SK-N-SH (cell line): ENCODE measurements around the gene SPSB3. TPM values are rescaled to one million over a fixed set of nuclear protein-coding genes. Genes with fewer than 3 reads are reported as not detected.

Experiments used
- CTCF ChIA-PET: fragments of 300-600, 350-600 bp; formaldehyde crosslinking; extraction: SDS; loops from one replicate; lab custom pipeline; 2021; lab: Yijun Ruan, JAX
- POLR2A ChIA-PET: fragments of 350-600 bp; sonication (Branson Sonifier 250); formaldehyde crosslinking; extraction: SDS; loops from one replicate; lab custom pipeline; 2020; ENCODE audit warnings: antibody characterized with exemption, inconsistent platforms; lab: Yijun Ruan, JAX
- DNase-seq: peaks from one replicate; pipeline ENCODE4 v3.0.0; 2012
- H2AFZ ChIP-seq: fragments of 200-600 bp; sonication (generic); 2 replicates; pipeline ENCODE4 v1.8.1; 2016; ENCODE audit warnings: antibody characterized with exemption, mild to moderate bottlenecking, low read depth
- H3F3A ChIP-seq: fragments of 200-600 bp; sonication (generic); replicated peaks from 2 replicates; pipeline ENCODE3; 2016; ENCODE audit warnings: antibody characterized with exemption, mild to moderate bottlenecking; ENCODE audit not compliant: insufficient read depth
- H3K27ac ChIP-seq, 2 experiments: fragments of 200-500 bp in 1 of 2; fragments of 200-600 bp in 1 of 2; sonication (Bioruptor generic) in 1 of 2; sonication (generic), shearing (Covaris generic) in 1 of 2; 2 replicates each; pipeline versions ENCODE4 v1.5.1 to v1.6.1; 2014 to 2016; ENCODE audit warnings: low read depth in 2 of 2, inconsistent platforms in 1 of 2, low read length in 1 of 2, mild to moderate bottlenecking in 1 of 2, mixed read lengths in 1 of 2
- H3K27me3 ChIP-seq: fragments of 200-600 bp; sonication (generic), shearing (Covaris generic); 2 replicates; pipeline ENCODE4 v1.6.1; 2016; ENCODE audit warnings: mixed run types; ENCODE audit not compliant: insufficient read depth
- H3K36me3 ChIP-seq, 2 experiments: fragments of 200-500 bp in 1 of 2; fragments of 200-600 bp in 1 of 2; sonication (Bioruptor generic) in 1 of 2; sonication (generic) in 1 of 2; replicated peaks in 1 of 2; 2 replicates each; pipeline versions ENCODE3 to v1.5.1; 2014 to 2016; ENCODE audit warnings: low read length in 1 of 2, mild to moderate bottlenecking in 1 of 2; ENCODE audit not compliant: insufficient read depth in 2 of 2, control insufficient read depth in 1 of 2
- H3K4me1 ChIP-seq, 2 experiments: fragments of 200-500 bp in 1 of 2; fragments of 200-600 bp in 1 of 2; sonication (Bioruptor generic) in 1 of 2; sonication (generic), shearing (Covaris generic) in 1 of 2; 2 replicates each; pipeline versions ENCODE4 v1.5.1 to v1.6.1; 2014 to 2016; ENCODE audit warnings: low read depth in 1 of 2, low read length in 1 of 2, mixed run types in 1 of 2; ENCODE audit not compliant: insufficient read depth in 2 of 2, control insufficient read depth in 1 of 2
- H3K4me2 ChIP-seq: fragments of 200-600 bp; sonication (generic), shearing (Covaris generic); 2 replicates; pipeline ENCODE4 v1.6.1; 2017; ENCODE audit warnings: mixed run types
- H3K4me3 ChIP-seq, 2 experiments: fragments of 200-500 bp in 1 of 2; fragments of 200-600 bp in 1 of 2; sonication (Bioruptor generic) in 1 of 2; sonication (generic), shearing (Covaris generic) in 1 of 2; 2 replicates each; pipeline versions ENCODE4 v1.5.1 to v1.8.1; 2014 to 2016; ENCODE audit warnings: low read depth in 2 of 2, inconsistent platforms in 1 of 2, low read length in 1 of 2, mild to moderate bottlenecking in 1 of 2, mixed read lengths in 1 of 2, moderate library complexity in 1 of 2
- H3K79me2 ChIP-seq: fragments of 200-600 bp; sonication (generic); 2 replicates; pipeline ENCODE4 v1.8.1; 2017; ENCODE audit warnings: mild to moderate bottlenecking; ENCODE audit not compliant: insufficient read depth
- H3K9ac ChIP-seq: fragments of 200-600 bp; sonication (generic); 2 replicates; pipeline ENCODE4 v1.6.1; 2017; ENCODE audit warnings: mixed run types
- H3K9me2 ChIP-seq: fragments of 200-600 bp; sonication (generic); 2 replicates; pipeline ENCODE4 v1.6.1; 2017; ENCODE audit warnings: mixed run types
- H3K9me3 ChIP-seq: fragments of 200-600 bp; sonication (generic); 2 replicates; pipeline ENCODE4 v1.6.1; 2017; ENCODE audit warnings: mixed run types, mild to moderate bottlenecking, moderate library complexity
- H4K20me1 ChIP-seq: fragments of 200-600 bp; sonication (generic); 2 replicates; pipeline ENCODE4 v1.6.1; 2017; ENCODE audit warnings: mild to moderate bottlenecking, mixed run types; ENCODE audit not compliant: insufficient read depth
- EP300 ChIP-seq, 2 experiments: IDR thresholded peaks; 2 replicates each; pipeline versions ENCODE4 v1.4.0 to v1.6.1; 2012; ENCODE audit warnings: borderline replicate concordance in 1 of 2, low read depth in 1 of 2, low read length in 1 of 2
- FOSL2 ChIP-seq: IDR thresholded peaks from 2 replicates; pipeline ENCODE4 v1.4.0; 2012; ENCODE audit warnings: low read depth, mild to moderate bottlenecking, moderate library complexity, borderline replicate concordance
- FOXM1 ChIP-seq: IDR thresholded peaks from 2 replicates; pipeline ENCODE4 v1.4.0; 2012; ENCODE audit warnings: low read depth, mild to moderate bottlenecking
- MEF2A ChIP-seq: IDR thresholded peaks from 2 replicates; pipeline ENCODE4 v1.4.0; 2012; ENCODE audit warnings: low read depth, borderline replicate concordance
- NRF1 ChIP-seq: IDR thresholded peaks from 2 replicates; pipeline ENCODE4 v1.6.1; 2012; ENCODE audit warnings: low read depth, mild to moderate bottlenecking, low read length
- POLR2AphosphoS5 ChIP-seq: IDR thresholded peaks from 2 replicates; pipeline ENCODE4 v1.6.1; 2012; ENCODE audit warnings: low read depth, low read length
- RAD21 ChIP-seq: IDR thresholded peaks from 2 replicates; pipeline ENCODE4 v1.6.1; 2012; ENCODE audit warnings: mild to moderate bottlenecking, low read length
- TAF1 ChIP-seq: IDR thresholded peaks from 2 replicates; pipeline ENCODE4 v1.6.1; 2012; ENCODE audit warnings: low read depth, mild to moderate bottlenecking, low read length, moderate library complexity, borderline replicate concordance
- TCF12 ChIP-seq: IDR thresholded peaks from 2 replicates; pipeline ENCODE4 v1.4.0; 2012
- WGBS: methylation state at CpG from one replicate; pipeline ENCODE4 v1.1.6; 2017; ENCODE audit warnings: low lambda C conversion rate; 5-methylcytosine and 5-hydroxymethylcytosine counted together
- polyA plus RNA-seq, 3 experiments: library from polyadenylated mRNA; depleted of rRNA; stranded (reverse); fragments of >200 nt; gene quantifications; 2 replicates each; pipeline ENCODE4 v1.2.3, GENCODE V29; 2012
- TF ChIP-seq, protein P1 (sequence below): fragments of 150-350 bp; IDR thresholded peaks from 2 replicates; pipeline ENCODE4 v1.6.1; 2016; ENCODE audit warnings: mild to moderate bottlenecking, low read depth, low read length
- TF ChIP-seq, protein P2 (sequence below): fragments of 150-350 bp; IDR thresholded peaks from 2 replicates; pipeline ENCODE4 v1.6.1; 2017; ENCODE audit warnings: antibody characterized with exemption, low read length, low read depth, borderline replicate concordance
- TF ChIP-seq, protein P3 (sequence below): fragments of 200-600 bp; sonication (generic); IDR thresholded peaks from 2 replicates; pipeline ENCODE4 v1.6.1; 2017; ENCODE audit warnings: antibody characterized with exemption, mild to moderate bottlenecking, moderate library complexity
- TF ChIP-seq, protein P4 (sequence below): IDR thresholded peaks from 2 replicates; pipeline ENCODE4 v1.4.0; 2012; ENCODE audit warnings: low read depth, borderline replicate concordance

SPSB3 gene
- polyA plus RNA-seq, 1 of the 3 experiments (the other 2 are of a cell fraction) = 40.6 TPM

DNA sequence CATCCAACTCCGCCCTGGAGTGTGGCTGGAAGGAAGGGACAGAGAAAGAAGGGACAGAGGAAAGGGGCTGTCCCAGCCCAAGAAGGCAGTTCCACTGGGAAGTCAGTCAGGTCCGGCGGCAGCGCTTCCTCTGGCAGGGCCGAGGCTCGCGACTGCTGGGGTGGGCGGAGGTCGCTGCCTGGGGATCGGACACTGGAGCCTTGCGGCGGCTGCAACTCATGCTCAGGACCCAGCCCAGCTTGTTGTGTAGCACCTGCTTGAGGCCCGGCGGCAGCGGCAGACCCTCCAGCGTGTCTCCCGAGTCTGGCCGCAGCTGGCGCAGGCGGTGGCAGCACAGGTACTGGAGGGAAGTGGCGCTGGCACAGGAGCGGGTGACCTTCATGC lies 5.4 kb downstream of the SPSB3 start:
- H3K9me3 ChIP-seq = no peaks in the 10 kb centered on the region
- H3K79me2 ChIP-seq = peaks cover 42% of the 10 kb centered on the region
- no peak overlapping the region for H3K27ac ChIP-seq
- 93% methylated on average over 4 of the region's 22 CpGs for WGBS
- no peak overlapping the region for H3K4me3 ChIP-seq
- no peaks in the 10 kb centered on the region for H3K9me2 ChIP-seq
- peaks cover 3 to 37% of the 10 kb centered on the region in 2 experiments for H3K36me3 ChIP-seq
- POLR2A ChIA-PET = interaction anchor here (1.0 kb wide), 1 partner anchor 13 kb away, joined by 3 read pairs; no protein-coding TSS in a partner anchor
- peaks cover 13% of the 10 kb centered on the region; the same call in 1 of the 2 replicates for H4K20me1 ChIP-seq
- TF ChIP-seq TAF1 = no peak
- no peak for TF ChIP-seq EP300 (IDR thresholded peaks at IDR 0.05; ENCODE audit: borderline replicate concordance in 1 of 2, low read depth in 1 of 2, low read length in 1 of 2)
- TF ChIP-seq RAD21 = no peak
- no peak for TF ChIP-seq FOSL2
- TF ChIP-seq, protein P1, sequence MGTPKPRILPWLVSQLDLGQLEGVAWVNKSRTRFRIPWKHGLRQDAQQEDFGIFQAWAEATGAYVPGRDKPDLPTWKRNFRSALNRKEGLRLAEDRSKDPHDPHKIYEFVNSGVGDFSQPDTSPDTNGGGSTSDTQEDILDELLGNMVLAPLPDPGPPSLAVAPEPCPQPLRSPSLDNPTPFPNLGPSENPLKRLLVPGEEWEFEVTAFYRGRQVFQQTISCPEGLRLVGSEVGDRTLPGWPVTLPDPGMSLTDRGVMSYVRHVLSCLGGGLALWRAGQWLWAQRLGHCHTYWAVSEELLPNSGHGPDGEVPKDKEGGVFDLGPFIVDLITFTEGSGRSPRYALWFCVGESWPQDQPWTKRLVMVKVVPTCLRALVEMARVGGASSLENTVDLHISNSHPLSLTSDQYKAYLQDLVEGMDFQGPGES = no peak
- TF ChIP-seq, protein P2, sequence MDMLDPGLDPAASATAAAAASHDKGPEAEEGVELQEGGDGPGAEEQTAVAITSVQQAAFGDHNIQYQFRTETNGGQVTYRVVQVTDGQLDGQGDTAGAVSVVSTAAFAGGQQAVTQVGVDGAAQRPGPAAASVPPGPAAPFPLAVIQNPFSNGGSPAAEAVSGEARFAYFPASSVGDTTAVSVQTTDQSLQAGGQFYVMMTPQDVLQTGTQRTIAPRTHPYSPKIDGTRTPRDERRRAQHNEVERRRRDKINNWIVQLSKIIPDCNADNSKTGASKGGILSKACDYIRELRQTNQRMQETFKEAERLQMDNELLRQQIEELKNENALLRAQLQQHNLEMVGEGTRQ = no peak
- TF ChIP-seq, protein P3, sequence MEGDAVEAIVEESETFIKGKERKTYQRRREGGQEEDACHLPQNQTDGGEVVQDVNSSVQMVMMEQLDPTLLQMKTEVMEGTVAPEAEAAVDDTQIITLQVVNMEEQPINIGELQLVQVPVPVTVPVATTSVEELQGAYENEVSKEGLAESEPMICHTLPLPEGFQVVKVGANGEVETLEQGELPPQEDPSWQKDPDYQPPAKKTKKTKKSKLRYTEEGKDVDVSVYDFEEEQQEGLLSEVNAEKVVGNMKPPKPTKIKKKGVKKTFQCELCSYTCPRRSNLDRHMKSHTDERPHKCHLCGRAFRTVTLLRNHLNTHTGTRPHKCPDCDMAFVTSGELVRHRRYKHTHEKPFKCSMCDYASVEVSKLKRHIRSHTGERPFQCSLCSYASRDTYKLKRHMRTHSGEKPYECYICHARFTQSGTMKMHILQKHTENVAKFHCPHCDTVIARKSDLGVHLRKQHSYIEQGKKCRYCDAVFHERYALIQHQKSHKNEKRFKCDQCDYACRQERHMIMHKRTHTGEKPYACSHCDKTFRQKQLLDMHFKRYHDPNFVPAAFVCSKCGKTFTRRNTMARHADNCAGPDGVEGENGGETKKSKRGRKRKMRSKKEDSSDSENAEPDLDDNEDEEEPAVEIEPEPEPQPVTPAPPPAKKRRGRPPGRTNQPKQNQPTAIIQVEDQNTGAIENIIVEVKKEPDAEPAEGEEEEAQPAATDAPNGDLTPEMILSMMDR = no peak
- TF ChIP-seq TCF12 = no peak
- TF ChIP-seq MEF2A = no peak
- no peak for TF ChIP-seq NRF1
- no peak for TF ChIP-seq POLR2AphosphoS5
- TF ChIP-seq, protein P4, sequence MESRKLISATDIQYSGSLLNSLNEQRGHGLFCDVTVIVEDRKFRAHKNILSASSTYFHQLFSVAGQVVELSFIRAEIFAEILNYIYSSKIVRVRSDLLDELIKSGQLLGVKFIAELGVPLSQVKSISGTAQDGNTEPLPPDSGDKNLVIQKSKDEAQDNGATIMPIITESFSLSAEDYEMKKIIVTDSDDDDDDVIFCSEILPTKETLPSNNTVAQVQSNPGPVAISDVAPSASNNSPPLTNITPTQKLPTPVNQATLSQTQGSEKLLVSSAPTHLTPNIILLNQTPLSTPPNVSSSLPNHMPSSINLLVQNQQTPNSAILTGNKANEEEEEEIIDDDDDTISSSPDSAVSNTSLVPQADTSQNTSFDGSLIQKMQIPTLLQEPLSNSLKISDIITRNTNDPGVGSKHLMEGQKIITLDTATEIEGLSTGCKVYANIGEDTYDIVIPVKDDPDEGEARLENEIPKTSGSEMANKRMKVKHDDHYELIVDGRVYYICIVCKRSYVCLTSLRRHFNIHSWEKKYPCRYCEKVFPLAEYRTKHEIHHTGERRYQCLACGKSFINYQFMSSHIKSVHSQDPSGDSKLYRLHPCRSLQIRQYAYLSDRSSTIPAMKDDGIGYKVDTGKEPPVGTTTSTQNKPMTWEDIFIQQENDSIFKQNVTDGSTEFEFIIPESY = no peak
- TF ChIP-seq FOXM1 = no peak
- TF ChIP-seq, all 33 proteins: peak for 0
- Histone ChIP-seq H3K9ac (no peak overlapping the region), H3K4me1 (peaks cover 0 to 25% of the 10 kb centered on the region in 2 experiments; a peak in 2 of 4 replicates), H3F3A (peaks cover 11% of the 10 kb centered on the region), H2AFZ (no peak overlapping the region), H3K4me2 (no peak overlapping the region), H3K27me3 (no peaks in the 10 kb centered on the region)
- no peak for DNase-seq
- CTCF ChIA-PET = no interaction called here
